HG02973 (cell line): Measurements from ENCODE around the gene S100A16.

Experiments used
- ATAC-seq: cut with Tn5 transposase; IDR thresholded peaks from one replicate; pipeline ENCODE4 v1.9.1; 2021; ENCODE audit warnings: moderate library complexity; ENCODE audit not compliant: unreplicated experiment

Gene S100A16

DNA sequence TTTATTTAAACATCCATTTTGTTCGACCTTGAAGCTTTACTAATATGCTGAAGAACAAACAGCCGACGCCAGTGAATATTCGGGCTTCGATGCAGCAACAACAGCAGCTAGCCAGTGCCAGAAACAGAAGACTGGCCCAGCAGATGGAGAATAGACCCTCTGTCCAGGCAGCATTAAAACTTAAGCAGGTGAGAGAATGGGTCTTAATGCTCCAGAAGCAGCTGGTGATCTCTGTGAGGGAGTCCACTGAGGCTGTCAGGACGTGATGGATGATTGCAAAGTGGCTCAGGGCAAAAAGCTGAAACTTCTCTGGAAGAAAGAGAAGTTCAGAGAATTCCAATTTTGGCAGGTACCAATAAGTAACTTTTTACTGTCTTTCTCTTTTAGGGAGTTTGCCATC is 25.3 kb upstream of the S100A16 start:
- ATAC-seq: no peak

DNA sequence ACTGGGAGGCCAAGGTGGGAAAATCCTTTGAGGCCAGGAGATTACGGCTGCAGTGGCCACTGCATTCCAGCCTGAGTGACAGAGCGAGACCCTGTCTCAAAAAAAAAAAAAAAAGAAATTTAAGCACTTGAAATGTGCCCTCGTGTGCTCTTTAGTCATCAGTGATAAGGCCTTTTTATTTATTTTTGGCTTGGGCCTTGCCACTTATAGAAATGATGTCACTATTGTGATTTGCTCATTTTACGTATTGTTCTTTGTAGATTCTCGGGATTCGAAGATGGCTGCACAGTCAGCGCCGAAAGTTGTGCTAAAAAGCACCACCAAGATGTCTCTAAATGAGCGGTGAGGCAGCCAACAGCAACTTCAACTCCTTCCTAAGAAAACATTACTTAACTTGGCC is 23.4 kb upstream of the S100A16 start:
- no peak for ATAC-seq

- ATAC-seq: no peak
These were observed 22.9 kb upstream of the S100A16 start for GRCh38 chr1:153635872-153636271.

- ATAC-seq: peak; percentile 72
These were observed 21.1 kb upstream of the S100A16 start, which contains the start of gene CHTOP for GRCh38 chr1:153633754-153634665. Gene CHTOP (plus strand): TSS chr1:153634066. CDS start chr1:153636589, 2,523 bp downstream.

DNA sequence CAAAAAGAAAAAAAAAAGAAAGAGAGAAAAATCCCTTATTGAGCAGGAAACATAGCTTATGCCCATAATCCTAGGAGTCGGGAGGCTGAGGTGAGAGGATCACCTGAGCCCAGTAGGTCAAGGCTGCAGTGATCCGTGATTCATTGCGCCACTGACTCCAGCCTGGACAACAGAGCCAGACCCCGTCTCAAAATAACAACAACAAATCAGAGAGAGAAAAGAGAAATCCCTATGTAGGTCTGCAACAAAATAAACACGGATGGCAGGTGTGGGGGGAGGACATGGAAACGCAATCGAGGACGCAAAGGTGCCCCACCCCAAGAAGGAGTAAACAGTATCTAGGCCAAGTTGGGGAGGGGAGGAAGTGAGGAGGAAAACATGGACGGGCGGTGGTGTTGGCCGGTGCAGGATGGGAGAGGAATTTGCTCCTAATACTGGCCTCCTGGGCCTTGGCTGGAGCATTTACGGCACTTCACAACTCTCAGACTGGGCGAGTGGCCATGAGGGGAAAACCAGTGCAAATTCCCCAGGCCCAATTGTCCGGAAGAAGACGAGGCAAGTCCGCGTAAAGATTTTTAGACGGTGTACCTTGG is 20.3 kb upstream of the S100A16 start:
- no peak for ATAC-seq

- ATAC-seq: no peak
These were observed 18.4 kb upstream of the S100A16 start for GRCh38 chr1:153631047-153632022.

- no peak for ATAC-seq
These were observed 17.4 kb upstream of the S100A16 start for GRCh38 chr1:153630384-153630783.

GRCh38 chr1:153629971-153630370 is 17.0 kb upstream of the S100A16 start:
- no peak for ATAC-seq

- no peak for ATAC-seq
These were observed 16.4 kb upstream of the S100A16 start for GRCh38 chr1:153629343-153629665.

DNA sequence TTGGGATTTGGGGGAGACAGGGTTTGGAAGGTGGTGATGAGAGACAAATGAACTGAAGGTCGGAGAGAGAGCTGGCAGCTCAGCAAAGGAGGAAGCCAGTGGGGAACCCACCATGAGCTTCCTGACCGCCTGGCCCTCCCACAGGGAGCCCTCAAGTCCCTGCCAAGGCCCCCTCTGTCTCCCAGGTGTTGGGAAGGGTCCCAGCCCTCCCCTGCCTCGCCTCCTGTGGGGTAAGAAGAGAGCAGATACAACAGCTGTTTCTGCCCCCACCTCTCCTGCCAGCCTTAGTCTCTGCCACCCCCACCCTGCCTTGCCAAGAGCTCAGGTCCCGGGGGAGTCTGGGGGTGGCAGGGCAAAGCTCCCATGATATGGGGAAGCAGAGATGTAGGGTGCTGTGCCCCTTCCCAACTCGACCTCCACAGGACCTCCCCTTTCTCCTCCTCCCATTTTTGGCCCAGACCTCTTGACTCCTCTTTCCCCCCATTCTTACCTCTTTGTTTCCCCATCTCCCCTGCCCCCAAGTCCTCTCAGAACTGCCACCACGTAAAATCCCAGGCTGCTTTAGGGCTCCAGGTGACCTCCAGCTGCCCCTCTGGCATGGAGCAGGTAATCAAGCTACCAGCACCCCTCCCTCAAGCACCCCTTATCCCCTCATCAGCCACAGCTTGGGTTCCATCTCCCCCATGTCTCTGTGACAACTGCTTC is 15.9 kb upstream of the S100A16 start:
- no peak for ATAC-seq

DNA sequence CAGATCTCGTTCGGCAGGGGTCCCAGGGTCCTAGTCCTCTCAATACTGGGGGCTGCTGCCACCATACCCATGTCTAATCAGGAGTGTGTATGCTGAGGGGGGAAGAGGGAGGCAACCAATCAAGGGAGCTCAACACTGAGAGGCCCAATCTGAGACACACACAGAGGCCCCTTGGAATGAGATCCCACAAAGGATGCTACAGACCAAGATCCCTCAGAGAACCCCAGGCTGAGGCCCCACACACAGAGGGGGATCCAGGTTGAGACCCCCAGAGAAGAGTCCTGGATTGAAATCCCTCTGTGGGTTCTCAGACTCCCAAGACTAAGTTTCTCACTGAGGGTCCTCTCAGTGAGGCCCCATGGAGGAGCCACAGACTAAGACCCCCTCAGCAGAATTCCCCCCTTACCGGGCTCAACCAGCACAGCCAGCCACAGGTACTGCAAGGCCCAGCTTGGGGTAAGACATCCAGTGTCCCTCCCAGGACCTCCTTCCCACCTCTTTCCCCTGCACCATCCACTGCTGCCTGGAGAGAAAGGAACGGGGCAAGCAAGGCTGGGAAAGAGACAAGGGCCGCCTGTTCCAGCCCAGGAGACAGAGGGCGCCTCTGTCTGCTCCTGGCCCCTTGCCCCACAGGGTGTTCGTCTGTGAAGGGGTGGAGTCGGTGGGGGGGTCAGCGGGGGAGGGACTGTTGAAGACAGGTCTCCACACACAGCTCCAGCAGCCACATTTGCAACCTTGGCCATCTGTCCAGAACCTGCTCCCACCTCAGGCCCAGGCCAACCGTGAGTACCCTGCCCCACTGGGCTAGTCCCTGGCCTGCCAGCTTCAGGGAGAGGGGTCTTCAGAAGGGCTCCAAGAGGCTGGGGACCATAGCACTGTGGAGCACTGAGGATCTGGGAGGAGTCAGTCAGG is 15.0 kb upstream of the S100A16 start, which contains the start of gene S100A1:
TSS of gene S100A1 (plus strand) at position 720 of the 912 bp plus-strand sequence. CDS start 2,088 bp downstream, outside the sequence.
- no peak for ATAC-seq

GRCh38 chr1:153626904-153627714 is 14.2 kb upstream of the S100A16 start, which contains the start of gene S100A13:
Gene S100A13 (minus strand): TSS chr1:153627505. CDS start chr1:153626472, 1,033 bp downstream.
- ATAC-seq: no peak

DNA sequence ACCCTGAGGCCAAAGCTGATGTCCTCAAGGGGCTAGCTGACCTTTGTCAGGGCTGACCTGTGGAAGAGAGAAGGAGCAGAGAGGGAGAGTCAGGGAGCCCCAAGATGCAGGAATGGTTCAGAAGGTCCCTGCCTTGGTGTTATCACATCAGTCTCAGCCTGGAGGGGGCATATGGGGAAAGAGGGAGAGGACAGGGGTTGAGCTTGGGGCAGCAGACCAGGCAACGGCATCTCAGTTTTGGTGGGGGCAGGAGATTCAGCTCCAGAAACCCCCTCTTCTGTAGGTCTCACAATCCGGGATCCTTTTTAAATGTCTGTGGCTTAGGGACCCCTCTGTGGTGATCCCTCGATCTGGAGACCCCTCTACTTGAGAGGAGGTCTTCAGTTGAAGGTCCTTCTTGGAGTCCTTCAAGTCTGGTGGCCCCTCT is 13.6 kb upstream of the S100A16 start:
- ATAC-seq: no peak

DNA sequence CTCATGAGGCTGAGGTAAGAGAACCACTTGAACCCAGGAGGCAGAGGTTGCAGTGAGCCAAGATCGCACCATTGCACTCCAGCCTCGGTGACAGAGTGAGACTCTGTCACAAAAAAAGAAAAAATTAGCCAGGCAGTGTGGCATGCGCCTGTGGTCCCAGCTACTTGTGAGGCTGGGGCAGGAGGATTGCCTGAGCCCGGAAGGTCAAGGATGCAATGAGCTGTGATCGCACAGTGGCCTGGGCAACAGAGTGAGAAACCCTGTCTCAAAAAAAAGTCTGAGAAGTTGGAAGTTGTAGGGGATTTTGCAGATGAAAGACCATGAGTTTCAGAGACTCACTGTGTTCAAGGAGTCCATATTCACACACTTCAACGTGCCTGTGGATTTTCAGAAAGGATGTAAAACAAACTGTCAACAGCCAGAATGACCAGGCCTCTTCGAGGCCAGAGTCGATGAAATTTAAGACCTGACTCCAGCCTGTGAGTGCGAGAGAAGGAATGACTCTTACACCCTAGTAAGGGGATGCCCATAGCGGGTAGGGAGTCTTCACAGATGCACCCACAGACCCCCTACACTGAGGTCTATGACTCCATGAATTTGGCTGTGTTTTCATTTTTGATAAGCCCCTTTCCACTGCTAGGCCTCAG is 12.2 kb upstream of the S100A16 start:
- no peak for ATAC-seq

GRCh38 chr1:153623101-153623500 is 10.2 kb upstream of the S100A16 start:
- no peak for ATAC-seq

- no peak for ATAC-seq
These were observed 6.2 kb upstream of the S100A16 start for GRCh38 chr1:153619171-153619570.

DNA sequence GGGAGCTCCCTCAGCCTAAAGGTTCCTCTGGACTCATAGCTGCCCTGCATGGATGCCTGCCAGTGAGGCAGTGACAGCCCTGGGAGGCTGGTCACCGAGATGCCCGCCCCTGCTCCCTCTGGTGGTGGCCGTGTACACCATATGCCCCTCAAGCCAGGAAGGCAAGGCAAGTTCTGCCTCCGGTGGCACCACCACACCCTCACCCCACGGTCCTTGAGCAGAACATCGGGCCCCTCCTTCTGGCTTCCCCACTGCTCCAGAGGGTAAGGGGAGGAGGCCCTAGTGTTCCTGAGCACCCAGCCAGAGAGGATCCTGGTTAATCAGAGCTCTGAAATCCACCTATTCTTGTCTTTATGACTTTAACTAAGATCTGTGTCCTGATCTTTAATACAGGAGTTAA is 4.7 kb upstream of the S100A16 start:
- peak; percentile 65 for ATAC-seq

DNA sequence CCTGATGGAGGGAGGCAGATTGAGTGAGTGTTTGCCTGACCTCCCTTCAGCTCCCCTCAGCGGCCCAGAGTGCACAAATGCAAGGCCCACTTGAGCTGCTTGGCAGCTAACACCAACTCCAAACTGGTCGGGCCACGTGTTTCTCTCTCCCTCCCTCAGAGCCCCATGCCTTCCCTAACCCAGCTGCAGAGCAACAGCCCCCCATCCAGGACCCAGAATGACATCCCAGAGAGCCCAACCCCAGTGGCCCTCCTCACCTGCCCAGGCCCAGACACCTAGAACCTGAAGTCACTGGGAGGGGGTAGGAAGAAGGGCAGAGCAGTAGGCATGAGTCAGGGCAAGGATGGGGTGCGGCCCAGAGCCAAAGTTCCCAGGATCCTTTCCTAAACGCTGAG is 4.0 kb upstream of the S100A16 start:
- no peak for ATAC-seq
